ENCODE results near the gene PGM2L1. TPM values are rescaled to one million over a fixed set of nuclear protein-coding genes. Genes with fewer than 3 reads are reported as not detected.
"Not testable (repeated sequence)": the region's sequence is repeated elsewhere in the genome, so short reads cannot be mapped to it uniquely, and the experiment has no call there.

PGM2L1 gene
- total RNA-seq, 4 donors from 2014 or later, result 1.0 to 21.8 (median 8.8) TPM

GRCh38 chr11:74417860-74418508 is 19.8 kb upstream of the PGM2L1 start:
- Histone ChIP-seq H3K36me3 (no peaks in the 10 kb centered on the region), H3K4me1 (peaks cover 0 to 11% of the 10 kb centered on the region in 2 donors), H3K27ac (peak overlapping the region; percentile 78 to 80), H3K27me3 (no peaks in the 10 kb centered on the region), H3K4me3 (no peak overlapping the region), H3K9me3 (no peaks in the 10 kb centered on the region)
- intact Hi-C loops (cut with DNase I; ENCODE audit: low total_unique reads), result no loop called here
- no peak for TF ChIP-seq POLR2A (IDR thresholded peaks at IDR 0.05)
- no peak for TF ChIP-seq CTCF (IDR thresholded peaks at IDR 0.05)
- no peak for DNase-seq

DNA sequence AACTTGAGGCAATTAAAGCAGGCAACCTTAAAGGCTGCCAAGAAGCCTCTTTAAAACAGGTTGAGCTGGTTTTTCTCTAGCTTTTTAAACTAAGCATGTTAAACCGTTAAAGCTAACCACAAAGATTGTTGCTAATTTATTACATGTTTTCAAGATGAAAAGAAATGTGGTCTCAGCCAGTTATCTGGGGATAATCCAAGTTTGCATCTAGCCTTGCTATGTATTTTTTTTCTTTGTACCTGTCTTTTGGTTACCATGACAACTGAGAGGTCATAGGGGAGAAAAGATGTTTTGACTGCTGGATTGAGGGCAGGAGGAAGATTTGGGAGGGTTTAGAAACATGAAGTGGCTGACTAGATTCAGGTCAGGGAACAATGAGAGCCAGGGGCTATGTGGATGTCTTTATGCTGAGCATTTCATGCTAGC is 19.2 kb upstream of the PGM2L1 start:
- peaks cover 0 to 11% of the 10 kb centered on the region in 2 donors for H3K4me1 ChIP-seq
- no peak for DNase-seq
- no peak for TF ChIP-seq CTCF (IDR thresholded peaks at IDR 0.05)
- TF ChIP-seq POLR2A (IDR thresholded peaks at IDR 0.05), result no peak
- no peak overlapping the region for H3K4me3 ChIP-seq
- H3K36me3 ChIP-seq, result no peaks in the 10 kb centered on the region
- H3K9me3 ChIP-seq, result no peaks in the 10 kb centered on the region
- intact Hi-C loops (cut with DNase I; ENCODE audit: low total_unique reads), result no loop called here
- H3K27me3 ChIP-seq, result no peaks in the 10 kb centered on the region
- peak overlapping the region; percentile 78 to 80 for H3K27ac ChIP-seq

- intact Hi-C loops (cut with DNase I; ENCODE audit: low total_unique reads), result not testable (repeated sequence)
- H3K27ac ChIP-seq, result peak overlapping the region in 1 of 2 donors; percentile 78
Measured at GRCh38 chr11:74416974-74417373, 18.7 kb upstream of the PGM2L1 start.

DNA sequence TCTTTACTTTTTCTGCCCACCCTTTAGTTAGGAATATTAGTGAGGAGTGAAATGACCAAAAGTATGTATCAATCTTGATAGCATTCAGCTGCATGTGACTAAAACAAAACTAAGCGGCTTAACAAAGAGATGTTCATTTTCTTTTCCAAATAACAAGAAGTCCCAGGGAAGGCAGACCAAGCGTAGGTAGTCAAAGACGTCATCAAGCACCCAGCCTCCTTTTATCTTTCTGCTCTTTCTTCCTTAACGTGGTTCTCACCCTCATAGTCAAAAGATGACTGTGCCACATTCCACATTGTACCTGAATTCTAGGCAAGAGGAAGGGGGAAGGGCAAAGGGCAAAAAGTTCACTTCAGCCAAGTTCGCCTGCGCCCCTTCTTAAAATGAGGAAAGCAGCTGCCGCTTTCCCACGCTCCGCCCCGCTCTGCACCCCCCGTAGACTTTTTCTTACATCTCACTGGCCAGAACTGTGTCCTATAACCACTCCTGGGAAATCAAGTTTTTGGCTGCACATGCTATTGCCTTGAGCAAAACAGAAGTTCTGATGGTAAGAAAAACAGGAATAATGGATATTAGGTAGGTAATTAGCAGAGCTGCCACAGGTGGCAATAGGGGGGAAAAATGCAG is 14.6 kb upstream of the PGM2L1 start:
- intact Hi-C loops (cut with DNase I; ENCODE audit: low total_unique reads), result no loop called here
- Histone ChIP-seq H3K4me1 (no peaks in the 10 kb centered on the region), H3K27me3 (no peaks in the 10 kb centered on the region), H3K4me3 (no peak overlapping the region), H3K9me3 (no peaks in the 10 kb centered on the region), H3K36me3 (no peaks in the 10 kb centered on the region), H3K27ac (no peak overlapping the region)
- TF ChIP-seq POLR2A (IDR thresholded peaks at IDR 0.05) (no peak), CTCF (IDR thresholded peaks at IDR 0.05) (no peak)
- no peak for DNase-seq

More at GRCh38 chr11:74416974-74417373, 18.7 kb upstream of the PGM2L1 start:
- H3K4me1 ChIP-seq, result peaks cover 0 to 11% of the 10 kb centered on the region in 2 donors
- not testable (repeated sequence) for H3K9me3 ChIP-seq, H3K4me3 ChIP-seq, H3K36me3 ChIP-seq, DNase-seq, H3K27me3 ChIP-seq

DNA sequence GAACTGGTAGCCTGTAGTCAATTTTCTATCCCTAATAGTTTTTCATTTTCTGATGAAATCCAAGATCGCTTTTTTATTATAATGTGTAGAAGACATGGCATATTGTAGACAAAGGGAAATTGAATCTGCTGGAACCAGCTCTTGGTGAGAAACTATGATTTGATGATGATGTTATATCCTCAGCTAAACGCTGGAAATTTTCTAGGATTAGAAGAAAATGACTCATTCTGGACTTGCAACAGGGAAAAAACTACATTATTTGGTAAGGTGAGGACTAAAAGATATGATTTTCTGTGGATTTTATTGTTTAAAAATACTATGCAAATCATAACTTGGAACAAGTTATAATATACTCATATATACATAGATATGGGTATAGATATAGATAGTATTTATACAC is 14.1 kb upstream of the PGM2L1 start:
- no peak overlapping the region for H3K27ac ChIP-seq
- no peak for DNase-seq
- intact Hi-C loops (cut with DNase I; ENCODE audit: low total_unique reads), result no loop called here

More for the DNA sequence above, 14.1 kb upstream of the PGM2L1 start:
- TF ChIP-seq CTCF (IDR thresholded peaks at IDR 0.05) (no peak), POLR2A (IDR thresholded peaks at IDR 0.05) (no peak)
- Histone ChIP-seq H3K4me1 (no peaks in the 10 kb centered on the region), H3K27me3 (no peaks in the 10 kb centered on the region), H3K4me3 (no peak overlapping the region), H3K9me3 (no peaks in the 10 kb centered on the region), H3K36me3 (no peaks in the 10 kb centered on the region)

Data from uterus (tissue), 4 donors.